Cardiac fibroblast (primary cell): Measurements from ENCODE around the gene RHEBL1.
A peak's percentile ranks its signal among the peaks of the same experiment; 100 is the strongest.

Experiments
- DNase-seq, 2 donors: peaks; one replicate each; pipeline versions ENCODE4 v3.0.0 to v3.0.0-alpha.2; 2010; ENCODE audit warnings: low read depth in 2 of 2
- H3K4me3 ChIP-seq, 2 donors: replicated peaks in 1 of 2; 1 replicate in 1 of 2; 2 replicates in 1 of 2; pipeline ENCODE4 v1.5.1; 2011; ENCODE audit warnings: low read depth in 2 of 2, low read length in 2 of 2, mild to moderate bottlenecking in 2 of 2, moderate library complexity in 1 of 2
- CTCF ChIP-seq: IDR thresholded peaks from one replicate; pipeline ENCODE4 v1.5.1; 2011; ENCODE audit warnings: low read depth, mild to moderate bottlenecking, low read length, inconsistent platforms

Gene RHEBL1

GRCh38 chr12:49059299-49060171 is 10.2 kb downstream of the RHEBL1 start:
- TF ChIP-seq CTCF = no peak
- DNase-seq = peak; percentile 18 to 28
- H3K4me3 ChIP-seq = peak overlapping the region; percentile 87 to 90

- no peak for TF ChIP-seq CTCF
- no peak for DNase-seq
- peak overlapping the region; percentile 87 to 90 for H3K4me3 ChIP-seq
These were observed 10.8 kb downstream of the RHEBL1 start for GRCh38 chr12:49059045-49059298.

GRCh38 chr12:49058366-49059044 is 11.3 kb downstream of the RHEBL1 start:
- H3K4me3 ChIP-seq = peak overlapping the region; percentile 87 to 90
- TF ChIP-seq CTCF = no peak
- no peak for DNase-seq

- H3K4me3 ChIP-seq = peak overlapping the region; percentile 87 to 90
- no peak for DNase-seq
- TF ChIP-seq CTCF = no peak
These were observed 11.9 kb downstream of the RHEBL1 start for GRCh38 chr12:49057888-49058287.

GRCh38 chr12:49055978-49056754 is 13.6 kb downstream of the RHEBL1 start:
- peak; percentile 86 to 89 for DNase-seq

GRCh38 chr12:49055092-49055491 is 14.7 kb downstream of the RHEBL1 start:
- TF ChIP-seq CTCF = no peak
- H3K4me3 ChIP-seq = no peak overlapping the region
- no peak for DNase-seq

More at GRCh38 chr12:49055978-49056754, 13.6 kb downstream of the RHEBL1 start:
- H3K4me3 ChIP-seq = peak overlapping the region; percentile 5 to 87
- TF ChIP-seq CTCF = no peak
